ENCODE data around the gene TESK2. TPM values are rescaled to one million over a fixed set of nuclear protein-coding genes. Genes with fewer than 3 reads are reported as not detected.

TESK2 gene
- total RNA-seq, 1 experiment from 2014 or later, result 5.0 TPM

GRCh38 chr1:45393718-45394302, 97.2 kb downstream of the TESK2 start:
- Histone ChIP-seq H3K4me2 (ENCODE audit: low read length) (no peak overlapping the region), H3K4me1 (ENCODE audit: control insufficient read depth in 1 of 2, insufficient read depth in 2 of 2, low read length in 2 of 2) (no peaks in the 10 kb centered on the region), H3K9me2 (ENCODE audit: insufficient read depth) (no peaks in the 10 kb centered on the region), H2AFZ (ENCODE audit: low read depth, low read length, poor library complexity, severe bottlenecking) (no peak overlapping the region), H3K4me3 (replicated peaks in 1 of 2; ENCODE audit: low read depth in 1 of 2, low read length in 2 of 2) (no peak overlapping the region), H3K79me2 (ENCODE audit: insufficient read depth, low read length) (no peaks in the 10 kb centered on the region), H3K9me3 (ENCODE audit: control insufficient read depth in 1 of 2, insufficient read depth in 1 of 2, low read depth in 1 of 2, low read length in 2 of 2) (no peaks in the 10 kb centered on the region), H4K20me1 (ENCODE audit: insufficient read depth) (no peaks in the 10 kb centered on the region), H3K27me3 (ENCODE audit: insufficient read depth, low read length) (no peaks in the 10 kb centered on the region), H3K9ac (ENCODE audit: low read length) (no peak overlapping the region), H3K36me3 (ENCODE audit: control insufficient read depth in 1 of 2, insufficient read depth in 2 of 2, low read length in 2 of 2) (no peaks in the 10 kb centered on the region), H3K27ac (ENCODE audit: low read depth, low read length) (no peak overlapping the region)
- TF ChIP-seq ZNF274 (IDR thresholded peaks at IDR 0.05; ENCODE audit: low read depth, low read length) (no peak), TCF7L2 (IDR thresholded peaks at IDR 0.05; ENCODE audit: borderline replicate concordance, extremely low read depth, insufficient read depth, insufficient read length) (no peak), CTCF (IDR thresholded peaks at IDR 0.05 in 2 of 3, conservative IDR thresholded peaks at IDR 0.05 in 1 of 3; ENCODE audit: borderline replicate concordance in 1 of 3, insufficient read depth in 1 of 3, low read depth in 2 of 3, low read length in 2 of 3) (no peak), EGR1 (IDR thresholded peaks at IDR 0.05; ENCODE audit: low read depth) (no peak), ZFX (IDR thresholded peaks at IDR 0.05) (no peak), RAD21 (IDR thresholded peaks at IDR 0.05; ENCODE audit: low read depth) (no peak), SRF (IDR thresholded peaks at IDR 0.05; ENCODE audit: low read depth) (no peak), JUND (IDR thresholded peaks at IDR 0.05) (no peak), FOSL1 (IDR thresholded peaks at IDR 0.05; ENCODE audit: low read depth) (no peak), SP1 (IDR thresholded peaks at IDR 0.05; ENCODE audit: low read depth) (no peak), CBX3 (IDR thresholded peaks at IDR 0.05; ENCODE audit: low read depth) (no peak), MAX (IDR thresholded peaks at IDR 0.05) (no peak), POLR2AphosphoS5 (IDR thresholded peaks at IDR 0.05; ENCODE audit: low read depth, low read length) (no peak), CEBPB (IDR thresholded peaks at IDR 0.05; ENCODE audit: low read depth) (no peak), POLR2A (IDR thresholded peaks at IDR 0.05; ENCODE audit: borderline replicate concordance, extremely low read depth, insufficient read depth, insufficient read length) (no peak), EZH2phosphoT487 (IDR thresholded peaks at IDR 0.05; ENCODE audit: borderline replicate concordance) (no peak)
- TF ChIP-seq, protein P1, sequence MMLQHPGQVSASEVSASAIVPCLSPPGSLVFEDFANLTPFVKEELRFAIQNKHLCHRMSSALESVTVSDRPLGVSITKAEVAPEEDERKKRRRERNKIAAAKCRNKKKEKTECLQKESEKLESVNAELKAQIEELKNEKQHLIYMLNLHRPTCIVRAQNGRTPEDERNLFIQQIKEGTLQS (IDR thresholded peaks at IDR 0.05), result no peak
- RAD21 ChIA-PET (ENCODE audit: low non-redundant PET in 1 of 2, low total read pairs in 2 of 2, uncharacterized antibody in 2 of 2, unreplicated experiment in 2 of 2), result no interaction called here
- intact Hi-C loops (cut with micrococcal nuclease), result no loop called here
- POLR2A ChIA-PET, result no interaction called here
- CTCF ChIA-PET, result no interaction called here
- BruUV-seq (replicated peaks), result no TSS peak
- DNase-seq (ENCODE audit: low read depth, low spot score) (no peak), ATAC-seq (no peak)
